ENCODE results near the gene SAMD11. TPM values are rescaled to one million over a fixed set of nuclear protein-coding genes. Genes with fewer than 3 reads are reported as not detected.

Gene SAMD11
- total RNA-seq, 1 experiment from 2014 or later, result 13.5 TPM

GRCh38 chr1:927234-927633, 3.5 kb downstream of the SAMD11 start:
- Histone ChIP-seq H3K27ac (ENCODE audit: insufficient read length, low read depth, low read length) (no peak overlapping the region), H4K8ac (replicated peaks; ENCODE audit: insufficient read length, low read depth, low read length) (no peak overlapping the region), H3K23ac (ENCODE audit: insufficient read length, low read depth, low read length) (no peak overlapping the region), H2BK15ac (ENCODE audit: low read depth, low read length) (no peak overlapping the region), H3K9me3 (ENCODE audit: control insufficient read depth, low read depth, low read length) (no peaks in the 10 kb centered on the region), H3K56ac (ENCODE audit: insufficient read length, low read depth, low read length) (no peak overlapping the region), H2AK5ac (ENCODE audit: insufficient read length, low read length) (no peak overlapping the region), H3T11ph (ENCODE audit: low read length) (no peak overlapping the region), H3K9ac (ENCODE audit: extremely low read depth, insufficient read length, low read length) (no peak overlapping the region), H4K20me1 (ENCODE audit: control insufficient read depth, insufficient read depth, insufficient read length) (peaks cover 10% of the 10 kb centered on the region), H4K91ac (ENCODE audit: insufficient read length, low read depth, low read length) (no peak overlapping the region), H3K27me3 (ENCODE audit: insufficient read depth, low read length) (peaks cover 77% of the 10 kb centered on the region), H3K79me1 (ENCODE audit: insufficient read depth, low read depth, low read length, poor library complexity, severe bottlenecking) (no peaks in the 10 kb centered on the region), H4K5ac (ENCODE audit: insufficient read length, low read depth, low read length) (no peak overlapping the region), H3K4me2 (ENCODE audit: insufficient read depth, insufficient read length, low read length) (no peak overlapping the region), H2BK120ac (ENCODE audit: low read depth, low read length, poor library complexity, severe bottlenecking) (no peak overlapping the region), H3K4ac (ENCODE audit: low read depth, low read length) (no peak overlapping the region), H3K23me2 (ENCODE audit: insufficient read length, low read depth, low read length, poor library complexity, severe bottlenecking) (peaks cover 7% of the 10 kb centered on the region), H2BK12ac (ENCODE audit: insufficient read length, low read depth, low read length) (no peak overlapping the region), H2AFZ (ENCODE audit: low read length) (no peak overlapping the region), H3K4me1 (ENCODE audit: insufficient read depth, low read length) (no peaks in the 10 kb centered on the region), H3K18ac (ENCODE audit: insufficient read length, low read depth, low read length) (no peak overlapping the region), H3K79me2 (ENCODE audit: insufficient read depth, low read length) (no peaks in the 10 kb centered on the region), H2BK20ac (ENCODE audit: low read depth, low read length, poor library complexity, severe bottlenecking) (no peak overlapping the region), H2BK5ac (ENCODE audit: insufficient read length, low read length) (no peak overlapping the region), H3K14ac (ENCODE audit: insufficient read depth, low read length) (no peak overlapping the region)
- no peak overlapping the region for H3K27ac Mint-ChIP-seq
- peaks cover 0 to 3% (median 0%) of the 10 kb centered on the region in 3 experiments; a peak in 2 of 7 replicates for H3K36me3 Mint-ChIP-seq (ENCODE audit: insufficient read depth in 1 of 3, low read depth in 3 of 3)
- H3K27me3 Mint-ChIP-seq (ENCODE audit: low read depth), result peaks cover 90% of the 10 kb centered on the region
- peaks cover 0 to 6% of the 10 kb centered on the region in 2 experiments; a peak in 2 of 5 replicates for H3K9me3 Mint-ChIP-seq
- WGBS (ENCODE audit: extremely low coverage, insufficient read length, low lambda C conversion rate), result no CpG with 5 or more reads among the region's 9 CpGs
- no peak overlapping the region for H3K4me3 Mint-ChIP-seq
- H3K4me1 Mint-ChIP-seq, result peaks cover 12 to 27% of the 10 kb centered on the region in 2 experiments
- no peak for DNase-seq
- TF ChIP-seq CTCF (conservative IDR thresholded peaks at IDR 0.05), result no peak

Measured in H9 (cell line).